COLO668 (cell line): ENCODE data around the gene SAMD4A.

Source experiments
- DNase-seq: peaks from one replicate; lab custom pipeline; 2025; ENCODE audit not compliant: unreplicated experiment; lab: John Stamatoyannopoulos, UW

SAMD4A gene

DNA sequence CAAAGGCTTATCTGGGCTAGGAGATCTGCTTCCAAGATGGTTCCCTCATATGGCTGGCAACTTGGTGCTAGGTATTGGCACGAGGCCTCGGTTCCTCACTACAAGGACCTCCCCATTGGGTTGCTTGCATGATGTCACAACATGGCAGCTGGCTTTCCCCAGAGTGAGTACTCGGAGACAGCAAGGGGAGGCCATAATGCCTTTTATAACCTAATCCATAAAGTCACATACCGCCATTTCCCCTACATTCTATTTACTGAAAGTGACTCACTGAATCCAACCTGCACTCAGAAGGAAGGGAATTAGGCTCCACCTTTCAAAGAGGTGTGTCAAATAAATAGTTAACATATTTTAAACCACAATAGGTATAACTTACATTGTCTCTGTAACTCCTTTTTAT lies 130.9 kb downstream of the SAMD4A start:
- no peak for DNase-seq

DNA sequence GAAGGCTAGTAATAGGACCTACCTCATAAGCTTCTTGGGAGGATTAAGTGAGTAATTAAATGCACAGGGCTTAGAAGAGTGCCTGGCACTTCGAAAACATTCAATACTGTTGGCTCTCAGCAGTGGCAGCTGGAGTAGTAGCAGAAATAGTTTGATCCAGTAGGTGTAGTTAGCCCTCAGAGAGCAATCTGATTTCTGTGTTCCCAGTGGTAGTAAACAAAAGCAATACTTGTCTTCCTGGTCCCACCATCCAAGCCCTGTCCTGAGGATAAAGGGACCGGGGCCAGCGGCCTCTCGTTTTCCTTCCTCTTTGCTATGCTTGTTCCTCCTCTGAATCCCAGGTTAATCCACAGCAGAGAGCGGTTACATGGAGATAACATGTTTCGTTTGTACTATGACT lies 131.6 kb downstream of the SAMD4A start:
- no peak for DNase-seq

DNA sequence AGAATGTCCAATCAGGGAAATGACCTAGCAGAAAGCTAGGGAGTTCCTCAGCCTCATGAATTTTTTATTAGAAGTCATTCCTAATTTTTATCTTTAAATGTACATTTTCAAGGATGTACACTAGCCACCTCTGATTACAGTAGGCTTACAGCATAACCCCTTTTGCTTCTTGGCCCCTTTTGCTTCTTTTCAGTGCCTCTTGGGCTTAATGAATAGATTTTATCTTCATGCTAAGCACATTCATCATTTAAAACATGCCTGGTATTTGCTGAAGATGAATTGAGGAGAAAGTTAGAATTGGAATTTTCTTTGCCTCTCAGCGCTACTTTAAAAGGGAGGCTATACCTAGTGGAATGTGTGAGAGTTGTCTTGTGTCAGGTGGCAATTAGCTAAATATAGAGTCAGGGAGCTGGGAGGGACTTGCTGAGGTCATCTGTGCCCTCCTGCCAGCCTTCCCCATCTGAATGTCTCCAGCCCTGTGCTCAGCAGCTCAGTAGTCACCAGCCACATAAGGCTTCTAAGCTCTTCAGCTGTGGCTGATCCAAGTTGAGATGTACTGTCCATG lies 132.1 kb downstream of the SAMD4A start:
- no peak for DNase-seq

DNA sequence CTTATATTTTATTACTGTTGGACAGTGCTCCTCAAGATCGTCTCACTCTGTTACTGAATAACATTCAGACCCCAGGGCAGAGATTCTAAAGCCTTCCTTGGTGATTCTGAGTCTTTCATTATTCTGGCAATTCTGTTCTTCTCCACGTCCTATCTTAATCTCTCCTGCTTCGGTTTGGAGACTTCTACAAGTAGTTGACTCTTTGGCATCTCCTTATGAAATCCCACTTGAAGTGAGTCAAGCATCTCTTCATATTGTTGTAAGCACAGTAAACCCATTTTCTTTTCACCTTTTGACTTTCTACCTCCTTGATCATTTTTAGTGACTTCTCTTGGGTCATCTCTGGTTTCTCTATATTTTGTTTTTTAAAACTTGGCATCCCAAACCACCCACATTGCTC lies 132.8 kb downstream of the SAMD4A start:
- no peak for DNase-seq

DNA sequence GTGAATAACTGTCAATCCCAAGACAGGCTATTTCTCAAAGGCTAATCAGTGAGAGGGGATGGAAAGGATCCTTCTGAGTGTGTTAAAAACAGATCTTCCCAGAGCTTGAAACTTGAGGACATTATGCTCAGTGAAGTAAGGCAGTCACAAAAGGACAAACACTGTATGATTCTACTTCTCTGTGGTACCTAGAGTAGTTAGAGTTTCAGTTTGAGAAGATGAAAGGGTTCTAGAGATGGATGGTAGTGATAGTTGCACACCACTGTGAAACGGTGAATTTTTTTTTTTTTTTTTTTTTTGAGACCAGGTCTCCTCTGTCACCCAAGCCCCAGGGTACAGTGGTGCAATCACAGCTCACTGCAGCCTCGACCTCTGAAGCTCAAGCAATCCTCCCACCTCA lies 133.8 kb downstream of the SAMD4A start:
- DNase-seq: no peak

DNA sequence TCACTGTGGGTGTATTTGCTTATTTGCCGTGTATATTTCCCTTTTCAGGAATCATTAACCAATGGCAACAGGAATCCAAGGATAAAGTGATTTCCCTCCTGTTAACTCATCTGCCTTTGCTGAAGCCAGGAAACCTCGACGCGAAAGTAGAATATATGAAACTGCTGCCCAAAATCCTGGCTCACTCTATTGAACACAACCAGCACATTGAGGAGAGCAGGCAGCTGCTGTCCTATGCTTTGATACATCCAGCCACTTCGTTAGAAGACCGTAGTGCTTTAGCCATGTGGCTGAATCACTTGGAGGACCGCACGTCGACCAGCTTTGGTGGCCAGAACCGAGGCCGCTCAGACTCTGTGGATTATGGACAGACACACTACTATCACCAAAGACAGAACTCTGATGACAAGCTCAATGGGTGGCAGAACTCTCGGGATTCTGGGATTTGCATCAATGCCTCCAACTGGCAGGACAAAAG lies 135.1 kb downstream of the SAMD4A start:
- DNase-seq: no peak

DNA sequence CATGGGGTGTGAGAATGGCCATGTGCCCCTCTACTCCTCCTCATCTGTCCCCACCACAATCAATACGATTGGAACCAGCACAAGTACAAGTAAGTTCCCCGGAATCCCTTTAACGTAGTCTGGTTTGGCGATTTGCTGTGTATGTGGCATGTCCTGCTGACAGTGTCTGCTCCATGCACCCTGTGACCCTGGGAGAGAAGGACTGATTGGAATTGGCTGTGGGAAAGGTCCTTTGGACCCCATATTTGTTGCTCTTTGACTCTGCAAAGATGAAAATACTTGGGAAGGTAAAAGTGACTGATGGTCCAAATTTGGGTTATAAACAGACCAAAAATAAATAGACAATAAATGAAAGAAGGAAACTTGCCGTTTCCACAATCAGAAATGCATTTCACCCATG lies 135.6 kb downstream of the SAMD4A start:
- DNase-seq: no peak

DNA sequence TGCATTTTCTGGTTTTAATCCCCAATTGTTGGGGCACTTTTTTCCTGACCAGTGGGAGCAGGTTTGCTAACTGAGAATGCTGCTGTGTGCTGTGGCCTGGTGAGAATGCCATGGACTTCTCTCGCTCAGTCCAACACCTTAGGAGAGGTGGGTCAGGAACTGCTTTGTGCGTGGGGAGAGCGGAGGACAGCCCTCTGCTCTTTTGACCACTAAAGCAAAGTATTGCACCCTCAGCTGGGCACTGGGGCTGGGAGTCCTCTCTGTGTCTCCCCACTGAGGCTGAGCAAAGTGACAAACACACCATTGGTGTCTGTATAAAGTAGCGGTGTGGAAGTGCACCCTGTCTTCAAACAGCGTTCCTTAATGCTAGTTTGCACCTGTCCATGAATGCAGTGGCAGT lies 136.2 kb downstream of the SAMD4A start:
- DNase-seq: no peak

DNA sequence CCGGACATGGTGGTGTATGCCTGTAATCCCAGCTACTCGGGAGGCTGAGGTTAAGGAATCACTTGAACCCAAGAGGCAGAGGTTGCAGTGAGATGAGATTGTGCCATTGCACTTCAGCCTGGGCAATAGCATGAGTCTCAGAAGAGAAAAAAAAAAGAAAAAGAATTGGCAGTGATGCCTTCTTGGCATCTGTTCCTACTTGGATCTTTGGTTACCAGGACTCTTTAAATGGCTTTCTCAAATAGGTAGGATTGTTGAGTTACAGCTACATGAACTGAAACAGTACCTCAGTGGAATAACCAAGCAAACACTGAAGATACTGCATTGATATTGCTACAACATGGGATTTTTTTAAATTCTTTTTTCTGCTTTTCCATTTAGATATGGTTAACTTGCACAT lies 136.8 kb downstream of the SAMD4A start:
- DNase-seq: no peak

DNA sequence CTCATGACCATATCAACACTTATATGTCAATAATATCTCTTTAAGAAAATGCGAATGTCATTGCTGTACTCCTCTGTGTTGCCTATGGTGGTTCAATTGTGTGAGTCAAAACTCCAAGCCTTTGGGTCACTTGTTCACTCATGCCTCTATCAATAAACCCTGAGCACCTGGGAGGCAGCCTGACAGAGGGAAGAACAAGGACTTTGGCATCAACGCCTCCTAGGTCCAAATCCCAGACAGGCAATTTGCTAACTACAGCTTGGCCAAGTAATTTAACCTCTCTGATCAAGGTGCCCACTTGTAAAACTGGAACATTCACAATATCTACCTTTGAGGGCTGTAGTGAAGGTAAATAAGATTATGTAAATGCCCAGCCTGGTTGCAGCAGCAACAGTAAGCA lies 137.8 kb downstream of the SAMD4A start:
- DNase-seq: no peak

DNA sequence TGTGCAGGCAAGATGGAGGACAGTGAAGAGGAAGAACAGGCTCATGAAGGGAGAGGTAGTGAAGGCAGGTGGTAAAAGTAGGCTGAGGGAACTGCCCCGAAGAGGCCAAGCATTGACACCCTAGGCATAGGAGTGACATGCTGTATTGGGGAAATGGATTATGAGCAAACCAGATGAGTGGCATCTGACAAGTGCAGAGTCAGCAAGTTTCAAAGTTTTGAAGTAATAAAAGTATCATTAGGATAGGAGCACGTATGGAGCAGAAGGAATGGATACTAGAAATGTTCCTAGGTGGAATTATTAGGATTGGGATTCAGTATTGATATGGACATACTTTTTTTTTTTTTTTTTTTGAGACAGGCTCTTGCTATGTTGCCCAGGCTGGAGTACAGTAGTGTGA lies 139.8 kb downstream of the SAMD4A start:
- DNase-seq: no peak

DNA sequence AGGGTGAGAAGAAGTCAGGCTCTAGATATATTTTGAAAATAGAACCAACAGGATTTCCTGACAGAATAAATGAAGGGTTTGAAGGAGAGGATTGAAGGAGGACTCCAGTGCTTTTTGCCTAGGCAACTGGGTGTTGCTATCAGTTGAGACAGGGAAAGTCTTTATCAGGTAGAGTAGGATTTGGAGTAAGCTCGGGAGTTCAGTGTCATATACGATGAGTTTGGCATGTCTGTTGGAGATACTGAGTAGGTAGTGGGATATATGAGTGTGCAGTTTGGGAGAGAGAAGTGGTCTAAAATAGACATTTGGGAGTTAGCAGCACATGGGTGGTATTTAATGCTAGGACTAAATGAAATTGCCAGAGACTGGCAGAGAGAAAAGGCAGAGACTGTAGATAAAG lies 141.2 kb downstream of the SAMD4A start:
- no peak for DNase-seq

DNA sequence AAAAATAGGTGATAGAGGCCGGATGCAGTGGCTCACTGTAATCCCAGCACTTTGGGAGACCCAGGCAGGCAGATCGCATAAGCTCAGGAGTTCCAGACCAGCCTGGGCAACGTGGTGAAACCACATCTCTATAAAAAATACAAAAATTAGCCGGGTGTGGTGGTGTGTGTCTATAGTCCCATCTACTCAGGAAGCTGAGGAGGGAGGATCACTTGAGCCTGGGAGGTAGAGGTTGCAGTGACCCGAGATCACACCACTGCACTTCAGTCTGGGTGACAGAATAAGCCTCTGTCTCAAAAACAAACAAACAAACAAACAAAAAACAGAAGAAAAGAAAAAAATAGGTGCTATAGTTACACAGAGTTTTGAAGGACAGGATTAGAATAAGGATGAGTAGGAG lies 142.1 kb downstream of the SAMD4A start:
- no peak for DNase-seq

DNA sequence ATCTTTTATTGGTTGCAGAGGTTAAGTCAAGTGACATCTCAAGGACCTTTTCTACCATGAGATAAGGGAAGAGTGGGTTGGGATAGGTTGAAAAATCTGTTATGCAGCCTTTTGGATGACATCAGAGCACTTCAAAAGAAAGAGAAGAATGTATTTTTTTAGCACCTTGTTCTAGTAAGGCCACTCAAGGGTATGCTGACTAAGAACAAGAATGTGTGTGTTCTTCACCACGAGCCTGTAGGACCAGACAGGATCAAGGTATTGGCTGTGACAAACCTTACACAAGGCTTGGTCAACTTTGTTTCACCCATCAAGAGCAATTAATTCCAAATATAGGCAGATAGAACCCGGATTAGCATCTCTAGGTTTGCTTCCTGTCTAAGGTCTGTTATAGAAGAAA lies 142.5 kb downstream of the SAMD4A start:
- no peak for DNase-seq

DNA sequence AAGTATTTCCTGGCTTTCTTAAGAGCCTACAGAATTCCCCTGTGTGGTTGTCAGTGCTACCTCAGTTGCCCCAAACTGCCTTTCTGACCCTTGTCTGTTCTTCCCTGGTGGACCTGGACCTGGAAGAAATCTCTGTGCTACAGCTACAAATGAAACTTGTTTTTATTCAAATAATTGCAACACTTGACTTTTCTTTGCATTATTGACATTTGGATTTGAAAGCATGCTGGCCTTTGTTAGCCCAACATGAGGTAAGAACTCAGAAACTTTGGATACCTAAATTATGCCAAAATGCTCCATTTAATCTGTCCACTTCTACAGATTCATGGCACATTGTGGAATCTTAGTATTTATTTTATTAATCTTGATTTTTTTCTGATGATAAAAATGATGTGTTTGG lies 142.9 kb downstream of the SAMD4A start:
- no peak for DNase-seq

DNA sequence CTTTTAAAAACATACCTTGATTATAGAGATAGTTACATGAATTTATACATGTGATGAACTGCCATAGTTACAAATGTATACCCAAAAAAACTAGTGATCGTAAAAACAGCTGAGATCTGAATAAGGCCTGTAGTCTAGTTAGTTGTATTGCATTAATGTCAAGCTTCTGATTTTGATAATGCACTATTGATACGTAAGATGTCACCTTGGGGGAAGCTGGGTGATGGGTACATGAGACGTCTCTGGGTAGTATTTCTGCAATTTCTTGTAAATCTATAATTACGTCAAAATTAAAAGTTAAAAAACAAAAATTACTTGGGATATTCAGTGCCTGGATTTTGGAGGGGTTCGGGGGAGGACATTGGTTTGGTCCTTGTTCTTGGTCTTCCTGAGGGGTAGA lies 144.4 kb downstream of the SAMD4A start:
- no peak for DNase-seq

DNA sequence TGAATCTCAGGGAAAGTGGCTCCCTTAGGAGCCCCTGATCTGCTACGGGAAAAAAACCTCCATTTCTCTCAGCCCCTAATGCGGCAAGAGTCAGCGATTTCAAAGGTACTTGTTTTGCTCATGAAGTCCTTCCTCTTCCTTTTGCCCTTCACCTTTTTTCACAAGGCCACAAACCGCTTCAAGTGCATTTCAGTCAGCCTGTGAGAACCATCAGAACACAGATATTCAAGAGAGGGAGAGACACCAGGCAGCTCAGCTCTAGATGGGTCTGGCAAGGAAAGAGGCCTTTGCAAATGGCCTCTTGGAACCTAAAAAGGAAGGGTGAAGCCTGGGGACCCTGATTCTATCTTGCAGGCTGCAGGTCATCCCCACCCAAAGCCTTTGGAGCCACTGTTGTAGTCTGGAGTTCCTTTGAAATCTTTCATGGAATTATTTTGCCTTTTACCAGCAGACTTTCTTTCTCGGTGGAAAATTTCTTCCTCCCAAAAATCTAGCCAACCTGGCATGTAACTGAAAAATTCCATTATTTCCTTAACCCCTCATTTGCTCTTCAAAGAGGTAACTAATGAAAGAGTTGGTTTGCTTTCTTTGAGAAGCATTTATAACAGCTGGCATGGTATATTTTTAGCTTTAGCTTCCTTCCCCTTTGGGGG lies 145.0 kb downstream of the SAMD4A start:
- no peak for DNase-seq

DNA sequence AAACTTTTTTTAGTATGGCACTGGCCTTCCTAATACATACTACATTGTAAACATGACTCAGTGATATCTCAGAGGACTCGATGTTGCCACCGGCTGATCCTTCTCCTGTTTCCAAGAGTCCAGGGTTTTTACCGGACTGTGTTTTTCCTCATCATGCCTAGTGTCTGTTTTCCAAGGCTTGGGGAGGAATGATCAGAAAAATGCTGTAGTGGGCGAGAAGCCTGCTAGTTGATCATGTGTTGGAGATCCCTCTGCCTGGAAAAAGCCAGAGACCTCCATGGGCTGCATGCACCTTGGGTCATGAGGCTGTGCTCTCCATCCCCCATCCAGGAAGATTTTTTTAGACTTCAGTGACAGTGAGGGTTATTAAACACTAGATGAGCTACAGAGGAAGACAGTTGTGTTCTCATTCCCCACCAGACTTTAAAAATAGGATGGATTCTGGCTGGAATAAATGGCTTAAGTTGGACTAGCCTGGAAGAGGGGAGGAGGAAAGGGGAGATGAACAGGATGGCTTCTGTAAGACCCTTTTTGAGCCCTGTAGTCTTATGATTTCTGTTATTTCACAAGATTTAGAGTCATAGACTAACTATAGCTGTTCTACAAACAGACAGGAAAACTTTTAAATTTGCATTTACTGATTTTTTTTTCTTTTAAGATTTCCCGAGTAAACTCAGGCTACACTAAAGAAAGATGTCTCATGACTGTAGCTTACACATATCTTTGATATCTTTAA lies 145.7 kb downstream of the SAMD4A start:
- no peak for DNase-seq

DNA sequence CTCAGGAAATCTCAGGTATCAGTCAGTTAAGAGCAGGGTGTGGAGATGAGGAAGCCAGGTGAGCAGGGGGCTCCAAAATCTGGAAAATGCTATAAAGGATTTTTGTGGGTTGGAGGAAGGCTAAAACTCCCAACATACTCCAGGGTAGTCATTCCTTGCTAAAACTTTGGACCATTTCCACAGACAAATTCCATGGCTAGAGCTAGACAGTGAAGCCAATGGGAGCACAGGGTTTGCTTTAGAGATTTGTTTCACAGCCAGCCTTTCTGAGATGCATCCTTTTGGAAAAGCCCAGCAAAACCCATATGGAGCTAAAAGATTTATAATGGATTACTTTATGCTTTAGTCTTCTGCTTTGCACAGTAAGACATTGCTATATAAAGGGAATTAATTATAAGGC lies 146.5 kb downstream of the SAMD4A start:
- DNase-seq: no peak

DNA sequence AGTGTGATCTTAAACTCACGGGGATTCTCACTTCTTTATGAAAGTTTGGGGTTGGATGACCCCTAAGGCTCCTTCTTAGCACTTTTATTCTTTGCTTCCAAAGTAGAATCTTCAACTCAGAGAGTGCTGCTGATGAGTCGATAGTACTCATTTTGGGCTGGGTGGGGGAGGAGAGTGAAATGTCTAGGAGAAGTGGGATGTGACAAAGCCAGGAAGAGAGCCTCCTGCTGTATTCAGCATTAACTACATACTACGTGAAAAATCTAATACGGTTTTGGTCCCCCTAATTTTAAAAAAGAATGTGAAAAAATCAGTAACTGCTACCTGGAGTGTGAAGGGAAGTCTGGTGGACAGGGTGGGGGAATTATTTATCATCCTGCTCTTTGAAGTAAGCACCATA lies 148.3 kb downstream of the SAMD4A start:
- no peak for DNase-seq

DNA sequence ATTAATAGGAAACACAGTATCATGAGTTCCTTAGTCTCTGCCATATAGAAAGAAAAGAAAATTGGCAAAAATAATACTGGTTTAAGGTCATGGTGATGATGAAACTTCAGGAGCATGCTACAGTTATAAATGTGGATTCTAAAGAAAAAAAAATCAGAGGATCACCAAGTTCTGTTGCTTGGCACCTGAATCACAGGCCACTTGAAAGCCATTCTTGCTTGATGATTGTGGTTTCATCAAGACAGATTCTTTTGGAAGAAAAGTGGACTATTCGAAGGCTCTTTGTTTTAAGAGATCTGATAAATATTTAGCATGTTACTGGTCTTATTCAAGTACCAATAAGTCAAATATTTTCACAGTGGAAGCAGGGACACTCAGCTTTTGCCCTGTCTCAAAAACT lies 148.9 kb downstream of the SAMD4A start:
- no peak for DNase-seq

DNA sequence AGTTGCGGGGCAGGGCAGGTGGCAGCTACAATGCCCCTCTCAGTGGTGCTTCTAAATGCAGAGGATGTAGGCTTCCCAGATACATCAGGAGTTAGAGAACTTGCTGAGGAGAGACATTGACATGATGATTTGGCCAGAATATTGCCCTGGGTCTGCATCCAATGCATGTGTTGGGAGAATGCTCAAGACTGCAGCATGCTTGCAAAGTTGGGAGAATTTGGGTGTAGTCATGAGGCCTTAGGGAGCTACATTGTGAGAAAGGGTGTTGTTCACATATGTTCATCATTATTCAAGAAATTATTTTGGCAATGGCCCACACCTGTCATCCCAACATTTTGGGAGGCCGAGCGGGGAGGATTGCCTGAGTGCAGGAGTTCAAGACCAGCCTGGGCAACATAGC lies 149.9 kb downstream of the SAMD4A start:
- no peak for DNase-seq

DNA sequence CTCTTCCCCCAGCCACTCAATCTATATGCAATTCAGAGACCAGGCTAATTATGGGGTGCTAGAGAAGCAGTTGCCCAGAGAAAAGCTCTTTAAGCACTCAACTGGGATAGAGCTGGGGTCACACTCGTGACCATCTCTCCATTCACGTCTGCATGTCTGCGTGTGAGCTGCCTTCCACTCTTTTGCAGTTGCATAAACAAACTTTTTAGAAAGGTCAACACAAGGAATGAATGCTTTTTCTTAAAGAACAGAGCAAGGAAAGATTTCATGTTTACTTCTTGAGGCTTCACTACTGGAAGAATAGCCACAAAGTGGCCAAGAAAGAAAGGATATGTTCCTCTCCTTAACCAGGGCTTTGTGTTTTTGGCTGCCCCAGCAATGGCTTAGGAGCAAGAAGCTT lies 151.1 kb downstream of the SAMD4A start:
- no peak for DNase-seq
